Measurements from ENCODE around the gene GATD1. TPM values are rescaled to one million over a fixed set of nuclear protein-coding genes. Genes with fewer than 3 reads are reported as not detected.

Gene GATD1
- total RNA-seq, 1 experiment from 2014 or later = 88.7 TPM

DNA sequence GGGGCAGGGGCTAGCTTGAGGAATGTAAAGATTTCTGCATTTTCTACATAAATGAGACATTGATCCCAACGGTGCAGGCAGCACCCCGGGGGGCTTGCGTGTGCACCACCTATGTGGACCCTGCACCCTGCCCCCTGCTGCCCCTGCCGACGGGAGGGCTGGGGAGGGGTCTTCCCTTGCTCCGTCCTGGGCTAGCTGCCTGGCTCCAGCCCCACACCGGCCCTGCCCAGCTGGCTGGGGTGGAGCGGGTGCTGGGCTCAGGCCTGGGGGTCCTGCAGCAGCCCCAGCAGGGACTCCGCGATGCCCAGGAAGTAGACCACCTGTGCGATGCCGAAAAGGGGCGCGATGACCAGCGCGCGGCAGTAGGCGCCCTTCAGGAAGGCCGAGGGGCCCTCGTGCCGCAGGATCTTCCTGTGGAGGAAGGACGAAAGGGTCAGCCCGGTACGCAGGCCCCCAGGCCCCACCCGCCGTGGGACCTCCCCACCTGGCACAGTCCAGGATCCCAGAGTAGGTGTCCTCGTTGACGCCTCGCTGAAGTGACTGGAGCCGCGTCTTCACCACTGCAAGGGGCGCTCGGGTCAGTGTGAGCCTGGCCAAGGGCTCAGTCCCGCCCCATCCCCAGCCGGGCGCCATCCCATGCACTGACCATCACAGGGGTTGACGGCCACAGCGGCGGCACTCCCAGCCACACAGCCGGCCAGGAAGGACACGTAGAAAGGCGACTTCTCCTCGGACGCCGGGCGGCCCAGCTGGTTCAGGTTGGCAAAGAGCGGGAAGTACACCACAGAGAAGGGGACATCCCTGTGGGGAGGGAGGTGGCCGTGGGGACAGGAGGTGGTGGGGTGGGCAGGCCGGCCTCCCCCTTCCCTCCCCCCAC lies 14.6 kb upstream of the GATD1 start:
- Histone ChIP-seq H3K9ac (ENCODE audit: low read length) (no peak overlapping the region), H3K9me2 (ENCODE audit: insufficient read depth) (no peaks in the 10 kb centered on the region), H2AFZ (ENCODE audit: low read depth, low read length, poor library complexity, severe bottlenecking) (no peak overlapping the region), H4K20me1 (ENCODE audit: insufficient read depth) (no peaks in the 10 kb centered on the region), H3K4me2 (ENCODE audit: low read length) (no peak overlapping the region), H3K79me2 (ENCODE audit: insufficient read depth, low read length) (peaks cover 21% of the 10 kb centered on the region), H3K27me3 (ENCODE audit: insufficient read depth, low read length) (no peaks in the 10 kb centered on the region), H3K36me3 (ENCODE audit: control insufficient read depth in 1 of 2, insufficient read depth in 2 of 2, low read length in 2 of 2) (peaks cover 0 to 4% of the 10 kb centered on the region in 2 experiments; a peak in 1 of 4 replicates), H3K27ac (ENCODE audit: low read depth, low read length) (no peak overlapping the region; the same call in 1 of the 2 replicates), H3K4me1 (ENCODE audit: control insufficient read depth in 1 of 2, insufficient read depth in 2 of 2, low read length in 2 of 2) (peaks cover 16 to 42% of the 10 kb centered on the region in 2 experiments), H3K9me3 (ENCODE audit: control insufficient read depth in 1 of 2, insufficient read depth in 1 of 2, low read depth in 1 of 2, low read length in 2 of 2) (no peaks in the 10 kb centered on the region), H3K4me3 (replicated peaks in 1 of 2; ENCODE audit: low read depth in 1 of 2, low read length in 2 of 2) (no peak overlapping the region)
- RAD21 ChIA-PET (ENCODE audit: low non-redundant PET in 1 of 2, low total read pairs in 2 of 2, uncharacterized antibody in 2 of 2, unreplicated experiment in 2 of 2) = no interaction called here
- no peak for DNase-seq (ENCODE audit: low read depth, low spot score)
- BruUV-seq (replicated peaks) = no TSS peak
- CTCF ChIA-PET = no interaction called here
- POLR2A ChIA-PET = no interaction called here
- TF ChIP-seq EGR1 (IDR thresholded peaks at IDR 0.05; ENCODE audit: low read depth) (no peak), YY1 (IDR thresholded peaks at IDR 0.05; ENCODE audit: extremely low read depth, insufficient replicate concordance, low read depth, low read length) (no peak), ELF1 (IDR thresholded peaks at IDR 0.05; ENCODE audit: borderline replicate concordance, low read depth) (no peak), SRF (IDR thresholded peaks at IDR 0.05; ENCODE audit: low read depth) (no peak), ZFX (IDR thresholded peaks at IDR 0.05) (no peak)
- TF ChIP-seq, protein P1, sequence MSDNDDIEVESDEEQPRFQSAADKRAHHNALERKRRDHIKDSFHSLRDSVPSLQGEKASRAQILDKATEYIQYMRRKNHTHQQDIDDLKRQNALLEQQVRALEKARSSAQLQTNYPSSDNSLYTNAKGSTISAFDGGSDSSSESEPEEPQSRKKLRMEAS (IDR thresholded peaks at IDR 0.05) = no peak
- ATAC-seq = no peak
- intact Hi-C loops (cut with micrococcal nuclease) = no loop called here

DNA sequence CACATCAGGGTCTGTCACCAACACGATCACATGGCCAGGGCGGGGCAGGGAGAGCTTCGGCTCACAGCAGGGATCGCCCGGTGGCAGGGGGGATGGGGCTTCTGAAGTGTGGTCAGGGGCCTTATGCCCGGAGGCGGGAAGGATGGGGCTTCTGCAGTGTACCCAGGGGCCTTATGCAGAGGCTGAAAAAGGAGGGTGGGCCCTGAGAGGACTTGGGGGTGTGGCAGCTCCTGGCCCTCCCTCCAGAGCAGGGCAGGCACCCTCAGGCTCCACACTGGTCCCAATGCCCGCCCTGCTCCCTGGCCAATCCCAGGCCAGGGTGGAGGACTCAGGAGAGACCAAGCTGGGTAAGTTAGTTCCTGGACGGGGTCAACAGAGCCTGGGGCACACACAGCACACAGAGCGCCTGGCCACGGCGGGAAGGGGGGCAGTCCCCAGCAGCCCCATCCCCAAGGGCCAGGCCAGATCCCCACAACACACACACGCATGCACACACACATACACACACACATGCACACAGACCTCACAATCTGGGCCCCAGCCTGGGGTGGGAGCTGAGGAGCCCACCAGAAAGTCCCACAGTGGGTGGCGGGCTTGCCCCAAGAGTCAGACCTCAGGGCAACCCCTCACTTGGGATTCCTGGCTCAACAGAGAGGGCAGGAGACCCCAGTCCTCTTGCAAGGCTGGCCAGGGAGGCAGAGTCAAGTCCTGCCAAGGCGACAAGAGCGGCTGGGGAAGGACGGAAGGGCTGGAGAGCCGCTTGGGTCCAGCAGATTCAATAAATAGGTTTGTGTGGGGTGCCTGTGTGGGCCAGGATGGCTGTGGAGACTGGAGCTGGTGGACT lies 13.7 kb upstream of the GATD1 start:
- peak overlapping the region; percentile 13; the same call in 1 of the 2 replicates for H3K4me2 ChIP-seq (ENCODE audit: low read length)
- RAD21 ChIA-PET (ENCODE audit: low non-redundant PET in 1 of 2, low total read pairs in 2 of 2, uncharacterized antibody in 2 of 2, unreplicated experiment in 2 of 2) = no interaction called here
- no peaks in the 10 kb centered on the region for H3K9me3 ChIP-seq (ENCODE audit: control insufficient read depth in 1 of 2, insufficient read depth in 1 of 2, low read depth in 1 of 2, low read length in 2 of 2)
- H3K27me3 ChIP-seq (ENCODE audit: insufficient read depth, low read length) = no peaks in the 10 kb centered on the region
- TF ChIP-seq POLR2AphosphoS5 (IDR thresholded peaks at IDR 0.05; ENCODE audit: low read depth, low read length) = 0 out of 2 replicates have a peak, but pooled peaks have one; percentile 11
- no peak for TF ChIP-seq POLR2A (IDR thresholded peaks at IDR 0.05; ENCODE audit: borderline replicate concordance, extremely low read depth, insufficient read depth, insufficient read length)
- no peak overlapping the region for H2AFZ ChIP-seq (ENCODE audit: low read depth, low read length, poor library complexity, severe bottlenecking)
- H3K36me3 ChIP-seq (ENCODE audit: control insufficient read depth in 1 of 2, insufficient read depth in 2 of 2, low read length in 2 of 2) = peaks cover 0 to 4% of the 10 kb centered on the region in 2 experiments; a peak in 1 of 4 replicates
- POLR2A ChIA-PET = interaction anchor here (1.0 kb wide), 1 partner anchor 13 kb away, joined by 8 read pairs; no protein-coding TSS in a partner anchor
- no peaks in the 10 kb centered on the region for H4K20me1 ChIP-seq (ENCODE audit: insufficient read depth)
- DNase-seq (ENCODE audit: low read depth, low spot score) (no peak), ATAC-seq (peak; percentile 68)
- peaks cover 13% of the 10 kb centered on the region; the same call in 1 of the 2 replicates for H3K79me2 ChIP-seq (ENCODE audit: insufficient read depth, low read length)
- no peak overlapping the region for H3K9ac ChIP-seq (ENCODE audit: low read length)
- H3K9me2 ChIP-seq (ENCODE audit: insufficient read depth) = no peaks in the 10 kb centered on the region
- intact Hi-C loops (cut with micrococcal nuclease) = no loop called here
- TSS peak; percentile 39 for BruUV-seq (replicated peaks)
- H3K27ac ChIP-seq (ENCODE audit: low read depth, low read length) = peak overlapping the region; percentile 39
- CTCF ChIA-PET = no interaction called here
- H3K4me3 ChIP-seq (replicated peaks in 1 of 2; ENCODE audit: low read depth in 1 of 2, low read length in 2 of 2) = no peak overlapping the region
- H3K4me1 ChIP-seq (ENCODE audit: control insufficient read depth in 1 of 2, insufficient read depth in 2 of 2, low read length in 2 of 2) = peaks cover 9 to 33% of the 10 kb centered on the region in 2 experiments; a peak in 3 of 4 replicates
